Adrenal gland (tissue), 5 donors: Measurements from ENCODE around the gene TMTC4.

Experiments
- POLR2A ChIP-seq, 2 donors: fragments of 450-650 bp; IDR thresholded peaks; one replicate each; pipeline ENCODE4 v1.6.1; 2017; ENCODE audit warnings: antibody characterized with exemption in 2 of 2, mild to moderate bottlenecking in 2 of 2, moderate library complexity in 1 of 2
- TF ChIP-seq, protein P1 (sequence below), 6 experiments: fragments of 450-650 bp in 4 of 6; fragments of 200-600 bp in 2 of 6; sonication (generic) in 1 of 6; IDR thresholded peaks; 1 replicate in 5 of 6; 2 replicates in 1 of 6; pipeline versions ENCODE4 v1.5.1 to v1.8.0; 2016 to 2021; ENCODE audit warnings: antibody characterized with exemption in 6 of 6, mild to moderate bottlenecking in 2 of 6, moderate library complexity in 1 of 6
- donor health status: DM: no; HTN: no; CAD: no.

DNA sequence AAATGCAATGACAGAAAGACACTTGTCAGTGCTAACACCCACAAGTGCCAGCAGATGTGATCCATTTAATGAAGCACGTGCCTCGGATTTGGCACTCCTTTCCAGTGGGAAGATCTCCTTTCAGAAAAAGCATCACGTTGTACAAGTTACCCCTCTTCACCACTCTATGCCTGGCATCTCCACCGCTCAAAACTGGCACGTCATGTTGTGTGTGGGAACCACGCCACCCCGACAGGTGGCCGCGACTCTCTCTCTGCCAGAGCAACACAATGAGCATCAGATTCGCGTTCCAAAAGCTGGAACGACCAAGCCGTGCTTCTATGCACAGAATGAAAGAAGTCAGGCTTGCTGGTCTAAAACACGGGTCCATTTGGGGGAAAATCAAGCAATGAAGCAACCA lies 24.3 kb downstream of the TMTC4 start:
- TF ChIP-seq, protein P1, sequence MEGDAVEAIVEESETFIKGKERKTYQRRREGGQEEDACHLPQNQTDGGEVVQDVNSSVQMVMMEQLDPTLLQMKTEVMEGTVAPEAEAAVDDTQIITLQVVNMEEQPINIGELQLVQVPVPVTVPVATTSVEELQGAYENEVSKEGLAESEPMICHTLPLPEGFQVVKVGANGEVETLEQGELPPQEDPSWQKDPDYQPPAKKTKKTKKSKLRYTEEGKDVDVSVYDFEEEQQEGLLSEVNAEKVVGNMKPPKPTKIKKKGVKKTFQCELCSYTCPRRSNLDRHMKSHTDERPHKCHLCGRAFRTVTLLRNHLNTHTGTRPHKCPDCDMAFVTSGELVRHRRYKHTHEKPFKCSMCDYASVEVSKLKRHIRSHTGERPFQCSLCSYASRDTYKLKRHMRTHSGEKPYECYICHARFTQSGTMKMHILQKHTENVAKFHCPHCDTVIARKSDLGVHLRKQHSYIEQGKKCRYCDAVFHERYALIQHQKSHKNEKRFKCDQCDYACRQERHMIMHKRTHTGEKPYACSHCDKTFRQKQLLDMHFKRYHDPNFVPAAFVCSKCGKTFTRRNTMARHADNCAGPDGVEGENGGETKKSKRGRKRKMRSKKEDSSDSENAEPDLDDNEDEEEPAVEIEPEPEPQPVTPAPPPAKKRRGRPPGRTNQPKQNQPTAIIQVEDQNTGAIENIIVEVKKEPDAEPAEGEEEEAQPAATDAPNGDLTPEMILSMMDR (IDR thresholded peaks at IDR 0.05) = no peak
- TF ChIP-seq POLR2A (IDR thresholded peaks at IDR 0.05) = no peak
